H9 (cell line): ENCODE results near the gene NDC80. TPM values are rescaled to one million over a fixed set of nuclear protein-coding genes. Genes with fewer than 3 reads are reported as not detected.
"Not testable (repeated sequence)": the region's sequence is repeated elsewhere in the genome, so short reads cannot be mapped to it uniquely, and the experiment has no call there.

Source experiments
- DNase-seq: peaks from one replicate; pipeline ENCODE4 v3.0.0-alpha.2; 2017
- H2AFZ ChIP-seq: one replicate; pipeline ENCODE4 v1.6.1; 2013; ENCODE audit warnings: mild to moderate bottlenecking, low read length, control low read depth, moderate library complexity
- H2AK5ac ChIP-seq: 2 replicates; pipeline ENCODE4 v1.6.1; 2013; ENCODE audit warnings: low read length, control low read depth, mixed read lengths; ENCODE audit not compliant: insufficient read length
- H2BK120ac ChIP-seq: one replicate; pipeline ENCODE4 v1.6.1; 2013; ENCODE audit warnings: low read depth, mild to moderate bottlenecking, low read length, control low read depth, inconsistent platforms; ENCODE audit not compliant: poor library complexity, severe bottlenecking
- H2BK12ac ChIP-seq: 2 replicates; pipeline ENCODE4 v1.6.1; 2013; ENCODE audit warnings: low read length, control low read depth, mixed read lengths, low read depth; ENCODE audit not compliant: insufficient read length
- H2BK15ac ChIP-seq: 2 replicates; pipeline ENCODE4 v1.6.1; 2013; ENCODE audit warnings: low read depth, low read length, control low read depth
- H2BK20ac ChIP-seq: one replicate; pipeline ENCODE4 v1.6.1; 2013; ENCODE audit warnings: low read depth, mild to moderate bottlenecking, low read length, control low read depth, inconsistent platforms; ENCODE audit not compliant: poor library complexity, severe bottlenecking
- H2BK5ac ChIP-seq: 2 replicates; pipeline ENCODE4 v1.6.1; 2013; ENCODE audit warnings: low read length, control low read depth, mixed read lengths; ENCODE audit not compliant: insufficient read length
- H3K14ac ChIP-seq: 2 replicates; pipeline ENCODE4 v1.6.1; 2013; ENCODE audit warnings: low read length, control low read depth; ENCODE audit not compliant: insufficient read depth
- H3K18ac ChIP-seq: 2 replicates; pipeline ENCODE4 v1.6.1; 2013; ENCODE audit warnings: low read depth, mild to moderate bottlenecking, mixed read lengths, low read length, control low read depth; ENCODE audit not compliant: insufficient read length
- H3K23ac ChIP-seq: 2 replicates; pipeline ENCODE4 v1.6.1; 2013; ENCODE audit warnings: low read length, control low read depth, mixed read lengths, low read depth; ENCODE audit not compliant: insufficient read length
- H3K23me2 ChIP-seq: 2 replicates; pipeline ENCODE4 v1.6.1; 2013; ENCODE audit warnings: low read depth, mild to moderate bottlenecking, mixed read lengths, low read length, control low read depth; ENCODE audit not compliant: insufficient read length, poor library complexity, severe bottlenecking
- H3K27ac ChIP-seq: 2 replicates; pipeline ENCODE4 v1.5.1; 2013; ENCODE audit warnings: low read length, control low read depth, mixed read lengths, low read depth; ENCODE audit not compliant: insufficient read length
- H3K27me3 ChIP-seq: 2 replicates; pipeline ENCODE4 v1.6.1; 2013; ENCODE audit warnings: low read length, control low read depth, inconsistent platforms; ENCODE audit not compliant: insufficient read depth
- H3K4ac ChIP-seq: 2 replicates; pipeline ENCODE4 v1.6.1; 2013; ENCODE audit warnings: low read depth, mild to moderate bottlenecking, control low read depth, inconsistent platforms, low read length, moderate library complexity
- H3K4me1 ChIP-seq: 2 replicates; pipeline ENCODE4 v1.6.1; 2013; ENCODE audit warnings: low read length, control low read depth, inconsistent platforms; ENCODE audit not compliant: insufficient read depth
- H3K4me2 ChIP-seq: 2 replicates; pipeline ENCODE4 v1.6.1; 2013; ENCODE audit warnings: low read length, control low read depth, mixed read lengths; ENCODE audit not compliant: insufficient read length, insufficient read depth
- H3K56ac ChIP-seq: 2 replicates; pipeline ENCODE4 v1.6.1; 2013; ENCODE audit warnings: low read depth, mild to moderate bottlenecking, mixed read lengths, low read length, control low read depth; ENCODE audit not compliant: insufficient read length
- H3K79me1 ChIP-seq: 2 replicates; pipeline ENCODE4 v1.6.1; 2013; ENCODE audit warnings: low read depth, mild to moderate bottlenecking, moderate library complexity, low read length, control low read depth, inconsistent platforms; ENCODE audit not compliant: insufficient read depth, poor library complexity, severe bottlenecking
- H3K79me2 ChIP-seq: 2 replicates; pipeline ENCODE4 v1.6.1; 2013; ENCODE audit warnings: low read length, control low read depth, inconsistent platforms; ENCODE audit not compliant: insufficient read depth
- H3K9ac ChIP-seq: 2 replicates; pipeline ENCODE4 v1.6.1; 2013; ENCODE audit warnings: low read length, control low read depth, mixed read lengths; ENCODE audit not compliant: insufficient read length; ENCODE audit errors: extremely low read depth
- H3K9me3 ChIP-seq: one replicate; pipeline ENCODE4 v1.6.1; 2013; ENCODE audit warnings: low read depth, low read length, inconsistent platforms; ENCODE audit not compliant: control insufficient read depth
- H3T11ph ChIP-seq: one replicate; pipeline ENCODE4 v1.6.1; 2013; ENCODE audit warnings: mild to moderate bottlenecking, low read length, control low read depth, inconsistent platforms
- H4K20me1 ChIP-seq: one replicate; pipeline ENCODE4 v1.6.1; 2013; ENCODE audit not compliant: control insufficient read depth, insufficient read length, insufficient read depth
- H4K5ac ChIP-seq: 2 replicates; pipeline ENCODE4 v1.6.1; 2013; ENCODE audit warnings: low read depth, mild to moderate bottlenecking, mixed read lengths, low read length, control low read depth; ENCODE audit not compliant: insufficient read length
- H4K8ac ChIP-seq: replicated peaks from 2 replicates; pipeline ENCODE4 v1.6.1; 2013; ENCODE audit warnings: low read length, control low read depth, mixed read lengths, low read depth; ENCODE audit not compliant: insufficient read length
- H4K91ac ChIP-seq: 2 replicates; pipeline ENCODE4 v1.6.1; 2013; ENCODE audit warnings: low read depth, mild to moderate bottlenecking, moderate library complexity, mixed read lengths, low read length, control low read depth; ENCODE audit not compliant: insufficient read length
- H3K27ac Mint-ChIP-seq, 3 experiments: 2 replicates in 2 of 3; 3 replicates in 1 of 3; pipeline ENCODE4 v1.8.0; 2020 to 2021; ENCODE audit warnings: mixed read lengths in 3 of 3, mild to moderate bottlenecking in 1 of 3, moderate library complexity in 1 of 3
- H3K27me3 Mint-ChIP-seq: 2 replicates; pipeline ENCODE4 v1.8.0; 2021; ENCODE audit warnings: low read depth, mild to moderate bottlenecking, moderate library complexity, mixed read lengths
- H3K36me3 Mint-ChIP-seq, 3 experiments: 2 replicates in 2 of 3; 3 replicates in 1 of 3; pipeline ENCODE4 v1.8.0; 2020 to 2021; ENCODE audit warnings: low read depth in 3 of 3, mixed read lengths in 3 of 3; ENCODE audit not compliant: insufficient read depth in 1 of 3
- H3K4me1 Mint-ChIP-seq, 2 experiments: 2 replicates each; pipeline ENCODE4 v1.8.0; 2020; ENCODE audit warnings: mixed read lengths in 2 of 2
- H3K4me3 Mint-ChIP-seq, 2 experiments: 2 replicates in 1 of 2; 3 replicates in 1 of 2; pipeline ENCODE4 v1.8.0; 2020 to 2021; ENCODE audit warnings: mild to moderate bottlenecking in 2 of 2, mixed read lengths in 2 of 2, moderate library complexity in 1 of 2
- H3K9me3 Mint-ChIP-seq, 2 experiments: 2 replicates in 1 of 2; 3 replicates in 1 of 2; pipeline ENCODE4 v1.8.0; 2020; ENCODE audit warnings: mild to moderate bottlenecking in 2 of 2, mixed read lengths in 2 of 2, moderate library complexity in 1 of 2
- WGBS: extraction: QIAGEN DNeasy Blood & Tissue Kit; methylation state at CpG from one replicate; pipeline ENCODE4 v1.1.7; 2013; ENCODE audit warnings: missing lambda C conversion rate, low lambda C conversion rate, mixed read lengths; ENCODE audit not compliant: insufficient read length; ENCODE audit errors: extremely low coverage; 5-methylcytosine and 5-hydroxymethylcytosine counted together
- total RNA-seq: library from RNA; stranded (reverse); gene quantifications from 2 replicates; pipeline ENCODE4 v1.2.1, GENCODE V29; 2021

Gene NDC80
- total RNA-seq, 1 experiment from 2014 or later, result 39.5 TPM

DNA sequence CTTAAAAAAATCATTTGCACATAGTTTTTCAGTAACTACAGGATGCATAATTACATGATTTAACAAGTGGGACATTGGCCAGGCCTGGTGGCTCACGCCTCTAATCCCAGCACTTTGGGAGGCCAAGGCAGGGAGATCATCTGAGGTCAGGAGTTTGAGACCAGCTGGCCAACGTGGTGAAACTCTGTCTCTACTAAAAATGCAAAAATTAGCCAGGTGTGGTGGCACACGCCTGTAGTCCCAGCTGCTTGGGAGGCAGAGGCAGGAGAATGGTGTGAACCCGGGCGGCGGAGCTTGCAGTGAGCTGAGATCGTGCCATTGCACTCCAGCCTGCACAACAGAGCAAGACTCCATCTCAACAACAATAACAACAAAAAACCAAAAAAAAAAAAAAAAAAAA is 90.9 kb downstream of the NDC80 start:
- H3K18ac ChIP-seq, H3K79me2 ChIP-seq, H3K9ac ChIP-seq, H3K4me1 Mint-ChIP-seq, H3T11ph ChIP-seq, H3K4ac ChIP-seq, H3K4me1 ChIP-seq, H2AFZ ChIP-seq, H3K23me2 ChIP-seq, H3K27me3 Mint-ChIP-seq, H4K20me1 ChIP-seq, H4K91ac ChIP-seq, H3K4me2 ChIP-seq, H2BK120ac ChIP-seq, H2BK20ac ChIP-seq, H3K9me3 Mint-ChIP-seq, H2BK15ac ChIP-seq, H3K27ac ChIP-seq, H3K9me3 ChIP-seq, H2AK5ac ChIP-seq, DNase-seq, H2BK5ac ChIP-seq, H3K79me1 ChIP-seq, H3K23ac ChIP-seq, H4K8ac ChIP-seq, H3K4me3 Mint-ChIP-seq, H3K27ac Mint-ChIP-seq, H4K5ac ChIP-seq, H2BK12ac ChIP-seq, H3K14ac ChIP-seq, H3K27me3 ChIP-seq, H3K56ac ChIP-seq: not testable (repeated sequence)
- peaks cover 8 to 26% (median 14%) of the 10 kb centered on the region in 3 experiments; a peak in 6 of 7 replicates for H3K36me3 Mint-ChIP-seq
- no CpG with 5 or more reads among the region's 7 CpGs for WGBS
